Large intestine (tissue), 3 donors: Measurements from ENCODE around the gene TBC1D14. TPM values are rescaled to one million over a fixed set of nuclear protein-coding genes. Genes with fewer than 3 reads are reported as not detected.
"Not testable (repeated sequence)": the region's sequence is repeated elsewhere in the genome, so short reads cannot be mapped to it uniquely, and the experiment has no call there.

Experiments used
- DNase-seq, 2 donors: peaks; one replicate each; pipeline versions ENCODE4 v3.0.0 to v3.0.0-alpha.2; 2013
- H3K27ac ChIP-seq: one replicate; pipeline ENCODE4 v1.5.1; 2013; ENCODE audit warnings: low read length
- H3K27me3 ChIP-seq: 2 replicates; pipeline ENCODE4 v1.6.1; 2013; ENCODE audit warnings: low read length; ENCODE audit not compliant: control insufficient read depth, insufficient read depth
- H3K36me3 ChIP-seq: 2 replicates; pipeline ENCODE4 v1.6.1; 2013; ENCODE audit warnings: low read length; ENCODE audit not compliant: control insufficient read depth, insufficient read depth
- H3K4me1 ChIP-seq: one replicate; pipeline ENCODE4 v1.6.1; 2013; ENCODE audit warnings: low read length; ENCODE audit not compliant: control insufficient read depth, insufficient read depth
- H3K4me3 ChIP-seq: one replicate; pipeline ENCODE4 v1.5.1; 2013; ENCODE audit warnings: low read length
- H3K9me3 ChIP-seq: one replicate; pipeline ENCODE4 v1.6.1; 2013; ENCODE audit warnings: mild to moderate bottlenecking, low read depth, low read length, moderate library complexity; ENCODE audit not compliant: control insufficient read depth
- WGBS: methylation state at CpG from one replicate; pipeline ENCODE4 v1.1.5; 2013; ENCODE audit warnings: low lambda C conversion rate; ENCODE audit not compliant: insufficient coverage; 5-methylcytosine and 5-hydroxymethylcytosine counted together
- polyA plus RNA-seq: library from polyadenylated mRNA; unstranded; fragments of 120-200 nt; gene quantifications from one replicate; pipeline ENCODE4 v1.2.1, GENCODE V29; 2013

TBC1D14 gene
- polyA plus RNA-seq, 1 donor, result 48.9 TPM

DNA sequence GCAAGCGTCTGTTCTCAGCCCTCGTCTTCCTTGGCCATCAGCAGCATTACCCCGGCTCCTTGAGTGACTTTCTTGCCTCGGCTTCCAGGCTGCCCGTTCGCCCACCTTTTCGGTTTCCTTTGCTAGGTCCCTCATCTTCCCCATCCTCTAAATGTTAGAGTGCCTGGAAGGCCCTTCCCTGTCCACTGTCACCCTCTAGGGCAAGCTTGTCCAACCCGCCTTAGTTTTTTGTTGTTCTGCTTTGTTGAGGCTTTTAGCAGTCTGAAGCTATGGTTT is 62.7 kb downstream of the TBC1D14 start:
- peak overlapping the region; percentile 82 for H3K27ac ChIP-seq
- no peaks in the 10 kb centered on the region for H3K9me3 ChIP-seq
- peaks cover 27% of the 10 kb centered on the region for H3K36me3 ChIP-seq
- H3K4me1 ChIP-seq, result peaks cover 36% of the 10 kb centered on the region
- 70% methylated on average over 2 of the region's 8 CpGs for WGBS
- no peak for DNase-seq
- H3K27me3 ChIP-seq, result no peaks in the 10 kb centered on the region
- H3K4me3 ChIP-seq, result no peak overlapping the region

DNA sequence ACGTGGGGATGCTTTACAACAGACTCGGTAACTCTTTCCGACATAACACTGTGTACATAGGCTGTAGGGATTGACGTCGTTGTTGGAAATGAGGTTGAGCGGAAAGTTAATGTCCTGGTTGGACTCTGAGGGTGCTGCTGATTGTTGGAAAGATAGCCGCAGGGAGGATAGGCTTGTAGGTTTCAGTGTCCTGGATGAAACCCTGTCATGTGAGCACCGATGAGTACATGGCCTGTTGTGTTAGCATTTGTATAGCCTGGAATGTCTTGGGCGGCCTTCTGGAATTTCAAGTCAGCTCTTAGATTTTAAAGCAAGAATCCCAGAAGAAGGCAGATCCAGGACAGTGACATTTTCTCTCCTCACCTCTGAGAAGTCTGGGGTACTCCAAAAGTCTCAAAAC is 63.3 kb downstream of the TBC1D14 start:
- no peaks in the 10 kb centered on the region for H3K27me3 ChIP-seq
- peak overlapping the region; percentile 82 for H3K27ac ChIP-seq
- no peak overlapping the region for H3K4me3 ChIP-seq
- H3K4me1 ChIP-seq, result peaks cover 36% of the 10 kb centered on the region
- DNase-seq, result peak; percentile 54 to 70
- H3K36me3 ChIP-seq, result peaks cover 21% of the 10 kb centered on the region
- H3K9me3 ChIP-seq, result no peaks in the 10 kb centered on the region
- 60% methylated on average over 1 of the region's 9 CpGs for WGBS

DNA sequence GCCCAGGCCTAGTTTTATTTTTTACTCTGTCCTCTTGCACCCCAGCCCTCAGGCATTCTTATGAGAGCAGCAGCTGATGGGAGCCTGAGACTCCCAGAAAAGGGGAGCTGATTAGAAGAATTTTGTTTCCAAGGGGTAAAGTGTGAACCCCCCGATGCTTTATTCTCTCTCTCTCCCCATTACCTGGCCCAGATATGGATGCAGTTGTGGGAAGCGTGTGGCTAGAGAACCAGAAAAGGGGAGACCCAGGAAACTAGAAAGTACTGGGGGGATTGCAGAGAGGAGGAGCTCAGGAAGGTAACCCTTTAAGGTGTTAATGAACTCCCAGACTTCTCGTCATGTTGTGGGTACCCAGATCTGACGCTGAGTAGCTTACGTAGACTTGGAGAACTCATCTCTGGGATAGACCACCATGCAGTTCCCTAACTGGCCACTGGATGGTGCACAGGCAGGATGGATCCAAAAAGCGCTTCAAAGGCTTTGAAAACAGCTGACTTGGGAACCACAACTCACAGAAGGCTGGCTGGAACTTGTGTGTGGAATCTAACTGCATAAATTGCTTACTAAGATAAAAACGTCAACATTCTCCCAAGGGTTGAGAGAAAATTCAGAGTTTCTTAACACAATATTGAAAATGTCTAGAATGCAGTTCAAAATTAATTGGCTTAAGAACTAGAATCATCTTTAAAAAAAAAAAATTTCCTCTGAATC is 64.7 kb downstream of the TBC1D14 start:
- peak overlapping the region; percentile 39 for H3K27ac ChIP-seq
- no peak overlapping the region for H3K4me3 ChIP-seq
- WGBS, result no CpG with 5 or more reads among the region's 7 CpGs
- H3K4me1 ChIP-seq, result peaks cover 36% of the 10 kb centered on the region
- peak; percentile 83 to 84 for DNase-seq
- H3K27me3 ChIP-seq, result no peaks in the 10 kb centered on the region
- peaks cover 11% of the 10 kb centered on the region for H3K36me3 ChIP-seq
- H3K9me3 ChIP-seq, result no peaks in the 10 kb centered on the region

DNA sequence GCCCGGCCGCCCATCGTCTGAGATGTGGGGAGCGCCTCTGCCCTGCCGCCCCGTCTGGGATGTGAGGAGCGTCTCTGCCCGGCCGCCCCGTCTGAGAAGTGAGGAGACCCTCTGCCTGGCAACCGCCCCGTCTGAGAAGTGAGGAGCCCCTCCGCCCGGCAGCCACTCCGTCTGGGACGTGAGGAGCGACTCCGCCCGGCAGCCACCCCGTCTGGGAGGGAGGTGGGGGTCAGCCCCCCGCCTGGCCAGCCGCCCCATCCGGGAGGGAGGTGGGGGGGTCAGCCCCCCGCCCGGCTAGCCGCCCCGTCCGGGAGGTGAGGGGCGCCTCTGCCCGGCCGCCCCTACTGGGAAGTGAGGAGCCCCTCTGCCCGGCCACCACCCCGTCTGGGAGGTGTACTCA is 68.2 kb downstream of the TBC1D14 start:
- H3K36me3 ChIP-seq, H3K4me3 ChIP-seq, H3K27me3 ChIP-seq, H3K27ac ChIP-seq, DNase-seq, H3K4me1 ChIP-seq, H3K9me3 ChIP-seq: not testable (repeated sequence)
- WGBS, result no CpG with 5 or more reads among the region's 33 CpGs

DNA sequence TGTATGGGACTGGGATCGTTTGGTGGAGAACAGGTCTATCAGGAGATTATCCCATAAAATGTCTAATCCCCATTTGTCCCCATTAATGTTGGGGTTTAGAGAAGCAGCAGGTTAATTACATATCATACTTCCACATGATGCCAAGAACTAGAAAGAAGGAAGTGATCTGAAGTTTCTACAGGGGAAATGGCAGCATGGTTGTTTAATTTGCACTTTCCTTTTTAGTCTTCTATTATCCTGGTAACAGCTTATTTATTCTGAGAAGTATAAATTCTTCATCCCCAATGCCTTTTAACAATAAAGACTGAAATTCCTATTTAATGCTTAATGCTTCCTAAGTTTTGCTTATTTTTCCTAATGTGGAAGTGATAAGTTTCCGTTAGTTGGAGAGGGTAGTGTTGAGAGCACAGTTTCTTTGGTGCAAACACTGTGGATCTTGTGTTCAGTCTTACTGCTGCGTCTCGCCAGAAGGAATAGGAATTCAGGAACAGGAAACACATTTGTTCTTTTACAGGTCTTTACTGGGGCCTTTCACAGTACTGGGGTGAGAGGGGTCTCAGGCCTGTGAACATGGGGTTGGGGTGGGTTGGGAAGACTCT is 74.0 kb downstream of the TBC1D14 start:
- no CpG with 5 or more reads among the region's 4 CpGs for WGBS
- no peaks in the 10 kb centered on the region for H3K27me3 ChIP-seq
- H3K4me3 ChIP-seq, result no peak overlapping the region
- H3K36me3 ChIP-seq, result no peaks in the 10 kb centered on the region
- no peak overlapping the region for H3K27ac ChIP-seq
- peaks cover 31% of the 10 kb centered on the region for H3K4me1 ChIP-seq
- DNase-seq, result no peak
- no peaks in the 10 kb centered on the region for H3K9me3 ChIP-seq

DNA sequence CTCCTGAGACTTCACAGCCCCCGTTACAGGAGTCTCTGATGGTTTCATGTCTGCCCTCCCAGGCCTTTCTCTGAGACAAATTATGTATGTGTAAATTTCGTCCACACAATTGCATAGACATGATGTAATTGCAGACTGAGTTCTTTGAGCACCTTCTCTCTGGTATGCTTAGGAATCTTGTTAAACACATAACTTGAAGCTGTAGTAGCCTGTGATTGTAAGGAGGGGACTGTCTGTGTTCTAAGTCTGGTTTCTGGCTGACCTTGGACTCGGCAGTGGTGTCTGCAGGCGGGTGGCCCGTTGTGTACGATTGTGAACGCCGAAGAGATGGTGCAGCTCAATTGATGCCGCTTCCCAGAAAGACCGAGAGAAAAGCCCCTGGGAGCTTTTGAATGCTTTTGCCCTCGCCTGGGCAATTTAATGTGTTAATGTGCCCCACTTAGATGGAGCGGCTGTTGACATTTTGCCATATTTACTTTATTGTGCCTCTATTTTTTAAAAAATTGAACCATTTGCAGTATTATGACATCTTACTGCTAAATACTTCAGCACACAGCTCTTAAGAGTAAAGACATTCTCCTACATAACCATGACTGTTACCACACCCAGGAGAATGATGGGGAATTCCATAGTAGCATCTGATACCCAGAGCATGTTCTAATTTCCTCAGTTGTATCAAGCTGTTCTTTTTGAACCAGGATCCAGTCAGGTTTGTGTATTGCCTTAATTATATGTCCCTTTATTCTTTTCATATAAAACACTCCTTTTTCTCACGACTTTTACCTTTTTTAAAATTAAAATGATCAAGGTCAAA is 75.2 kb downstream of the TBC1D14 start:
- peak overlapping the region; percentile 99 for H3K27ac ChIP-seq
- H3K4me3 ChIP-seq, result no peak overlapping the region
- no CpG with 5 or more reads among the region's 13 CpGs for WGBS
- no peak for DNase-seq
- H3K9me3 ChIP-seq, result no peaks in the 10 kb centered on the region
- no peaks in the 10 kb centered on the region for H3K36me3 ChIP-seq
- peaks cover 32% of the 10 kb centered on the region for H3K4me1 ChIP-seq
- H3K27me3 ChIP-seq, result no peaks in the 10 kb centered on the region

DNA sequence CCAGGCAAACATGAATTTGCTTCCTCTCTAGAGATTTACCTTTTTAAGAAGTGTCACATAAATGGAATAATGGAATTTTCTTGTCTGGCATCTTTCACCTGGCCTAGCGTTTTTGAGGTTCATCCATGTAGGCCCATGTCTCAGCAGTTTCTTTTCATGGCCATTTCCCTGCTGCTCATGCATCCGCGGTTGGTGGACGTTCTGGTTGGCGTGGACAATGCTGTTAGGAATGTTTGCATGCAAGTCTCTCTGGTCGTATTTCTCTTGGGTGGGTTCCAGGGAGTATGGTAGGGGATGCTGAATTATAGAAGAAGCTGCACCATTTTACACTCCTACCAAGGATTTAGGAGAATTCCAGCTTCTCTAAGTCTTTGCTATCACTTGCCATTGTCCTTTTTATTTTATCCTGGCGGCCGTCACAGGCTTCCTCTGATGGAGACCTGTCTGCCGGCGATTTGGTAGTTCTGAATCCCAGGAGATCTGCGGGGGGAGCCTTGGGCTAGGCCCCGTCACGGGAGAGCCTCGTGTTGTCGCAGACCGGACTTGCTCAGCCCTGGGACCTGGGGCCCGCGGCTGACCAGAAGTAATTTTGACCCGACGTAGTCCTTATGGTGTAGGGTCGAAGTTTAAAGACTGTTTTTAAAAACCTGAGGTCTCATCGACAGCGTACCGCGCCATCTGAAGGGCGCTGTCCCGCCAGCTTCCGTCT is 76.6 kb downstream of the TBC1D14 start:
- Histone ChIP-seq H3K27me3 (no peaks in the 10 kb centered on the region), H3K4me3 (peak overlapping the region; percentile 85), H3K4me1 (peaks cover 32% of the 10 kb centered on the region), H3K27ac (peak overlapping the region; percentile 99), H3K36me3 (peaks cover 8% of the 10 kb centered on the region), H3K9me3 (no peaks in the 10 kb centered on the region)
- peak in 1 of 2 donors; percentile 45 for DNase-seq
- WGBS, result no CpG with 5 or more reads among the region's 28 CpGs

DNA sequence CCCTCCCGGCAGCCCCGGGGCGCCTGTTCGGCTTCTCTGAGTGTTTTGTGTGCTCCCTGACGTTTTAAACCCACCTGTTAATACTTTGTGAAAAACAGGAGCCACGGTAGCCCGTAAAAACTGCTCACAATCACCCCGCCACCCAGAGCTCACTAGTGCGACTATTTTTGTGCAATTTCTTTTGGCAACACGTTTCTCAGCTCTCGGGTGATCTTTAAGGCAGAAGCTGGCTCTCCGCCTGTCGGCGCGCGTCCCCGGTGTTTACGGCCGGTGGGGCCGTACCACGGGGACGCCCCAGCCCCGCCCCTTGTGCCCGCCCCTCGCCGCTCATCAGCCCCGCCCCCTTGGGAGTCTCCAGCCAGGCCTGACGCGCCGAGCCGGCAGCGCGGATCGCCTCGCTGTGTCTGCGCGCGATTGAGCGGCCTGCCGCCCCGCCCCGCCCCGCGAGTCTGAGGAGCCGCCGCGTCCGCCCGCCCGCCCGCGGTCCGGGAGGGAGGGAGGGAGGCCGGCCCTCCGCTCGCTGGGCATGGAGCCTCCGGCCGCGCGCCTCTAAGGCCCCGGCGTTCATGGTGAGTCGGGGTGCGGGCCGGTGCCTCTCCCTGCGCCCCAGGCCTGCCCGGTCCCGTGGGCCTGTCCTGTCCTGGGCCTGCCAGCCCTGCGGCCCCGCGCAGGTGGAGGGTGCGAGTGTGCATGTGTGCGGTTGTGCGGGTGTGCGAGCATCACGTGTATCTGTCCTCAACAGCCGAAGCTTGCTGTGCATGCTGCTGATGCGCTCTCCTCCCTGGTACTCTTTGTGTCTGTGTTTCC is 77.4 kb downstream of the TBC1D14 start:
- Histone ChIP-seq H3K27me3 (no peaks in the 10 kb centered on the region), H3K4me1 (peaks cover 32% of the 10 kb centered on the region), H3K27ac (peak overlapping the region; percentile 99), H3K36me3 (peaks cover 14% of the 10 kb centered on the region), H3K9me3 (no peaks in the 10 kb centered on the region), H3K4me3 (peak overlapping the region; percentile 85)
- peak; percentile 94 to 96 for DNase-seq
- no CpG with 5 or more reads among the region's 78 CpGs for WGBS

DNA sequence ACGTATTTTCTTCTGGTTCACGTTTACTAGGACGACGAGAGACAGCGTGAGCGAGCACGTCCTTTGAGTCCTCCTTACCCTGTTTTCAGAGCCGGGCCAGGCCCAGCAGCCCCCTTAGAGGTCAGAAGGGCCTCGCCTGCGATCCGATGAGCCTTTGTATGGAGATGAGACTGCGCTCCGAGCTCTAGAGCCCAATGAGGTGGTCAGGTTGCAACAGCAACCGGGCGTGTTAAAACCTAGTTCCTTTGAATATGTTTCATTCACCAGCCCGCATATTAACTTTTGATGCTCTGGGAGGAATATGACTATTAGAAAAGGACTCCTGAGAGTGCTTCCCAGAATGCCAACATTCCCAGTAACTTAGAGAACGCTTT is 77.9 kb downstream of the TBC1D14 start:
- peak overlapping the region; percentile 57 for H3K4me3 ChIP-seq
- H3K27ac ChIP-seq, result peak overlapping the region; percentile 82
- peaks cover 18% of the 10 kb centered on the region for H3K36me3 ChIP-seq
- peaks cover 35% of the 10 kb centered on the region for H3K4me1 ChIP-seq
- no peaks in the 10 kb centered on the region for H3K27me3 ChIP-seq
- DNase-seq, result peak in 1 of 2 donors; percentile 48
- WGBS, result no CpG with 5 or more reads among the region's 17 CpGs
- H3K9me3 ChIP-seq, result no peaks in the 10 kb centered on the region
